IMR-90 (cell line): ENCODE results near the gene ABCA2. TPM values are rescaled to one million over a fixed set of nuclear protein-coding genes. Genes with fewer than 3 reads are reported as not detected.

Experiments
- ATAC-seq: fragments of 200-7000 bp; cut with Tn5 transposase; 2 replicates; pipeline ENCODE4 v1.9.1; 2020; ENCODE audit warnings: low read depth, mild to moderate bottlenecking, moderate library complexity
- BruUV-seq: library from RNA; stranded (reverse); fragments of 400-500 nt; replicated peaks from 2 replicates; lab custom pipeline; 2021; lab: Mats Ljungman, UMichigan
- CTCF ChIA-PET: fragments of 300-600 bp; formaldehyde crosslinking; extraction: SDS; loops from one replicate; lab custom pipeline; 2021; ENCODE audit warnings: antibody characterized with exemption; lab: Yijun Ruan, JAX
- POLR2A ChIA-PET: fragments of 300-600 bp; sonication (Branson Sonifier 250); formaldehyde crosslinking; loops from one replicate; lab custom pipeline; 2022; ENCODE audit warnings: antibody characterized with exemption; ENCODE audit not compliant: unreplicated experiment; lab: Charles Lee
- DNase-seq: peaks from one replicate; pipeline ENCODE4 v3.0.0; 2013
- H2AFZ ChIP-seq: replicated peaks from 2 replicates; pipeline ENCODE3; 2013; ENCODE audit warnings: low read length, mild to moderate bottlenecking; ENCODE audit not compliant: poor library complexity
- H2AK5ac ChIP-seq: 2 replicates; pipeline ENCODE4 v1.6.1; 2013; ENCODE audit warnings: low read depth, low read length, inconsistent platforms
- H2AK9ac ChIP-seq: replicated peaks from 2 replicates; pipeline ENCODE3; 2013; ENCODE audit warnings: mild to moderate bottlenecking, low read depth, low read length, moderate library complexity; ENCODE audit not compliant: poor library complexity
- H2BK120ac ChIP-seq: 2 replicates; pipeline ENCODE4 v1.6.1; 2013; ENCODE audit warnings: low read depth, low read length, inconsistent platforms
- H2BK15ac ChIP-seq: 3 replicates; pipeline ENCODE4 v1.6.1; 2013; ENCODE audit warnings: low read depth, low read length, inconsistent platforms
- H2BK20ac ChIP-seq: 2 replicates; pipeline ENCODE4 v1.6.1; 2013; ENCODE audit warnings: low read depth, mild to moderate bottlenecking, inconsistent platforms, low read length, moderate library complexity
- H2BK5ac ChIP-seq: 2 replicates; pipeline ENCODE4 v1.6.1; 2013; ENCODE audit warnings: mild to moderate bottlenecking, low read depth, low read length, inconsistent platforms; ENCODE audit not compliant: poor library complexity, severe bottlenecking
- H3K14ac ChIP-seq: replicated peaks from 2 replicates; pipeline ENCODE4 v1.6.1; 2013; ENCODE audit warnings: low read depth, low read length, inconsistent platforms
- H3K18ac ChIP-seq: 2 replicates; pipeline ENCODE4 v1.6.1; 2013; ENCODE audit warnings: low read depth, low read length, control low read depth
- H3K23ac ChIP-seq: 2 replicates; pipeline ENCODE4 v1.6.1; 2013; ENCODE audit warnings: low read depth, low read length, inconsistent platforms
- H3K27ac ChIP-seq: 2 replicates; pipeline ENCODE4 v1.5.1; 2013; ENCODE audit warnings: mild to moderate bottlenecking, control low read depth, low read length; ENCODE audit not compliant: insufficient read depth
- H3K27me3 ChIP-seq: 2 replicates; pipeline ENCODE4 v1.6.1; 2013; ENCODE audit warnings: low read length; ENCODE audit not compliant: control insufficient read depth, insufficient read depth
- H3K36me3 ChIP-seq: 2 replicates; pipeline ENCODE4 v1.6.1; 2013; ENCODE audit warnings: low read length, mixed read lengths; ENCODE audit not compliant: control insufficient read depth, insufficient read depth
- H3K4ac ChIP-seq: 2 replicates; pipeline ENCODE4 v1.6.1; 2013; ENCODE audit warnings: low read depth, low read length, inconsistent platforms
- H3K4me1 ChIP-seq: 2 replicates; pipeline ENCODE4 v1.6.1; 2013; ENCODE audit warnings: low read length, mixed read lengths; ENCODE audit not compliant: control insufficient read depth, insufficient read depth
- H3K4me2 ChIP-seq: 2 replicates; pipeline ENCODE4 v1.6.1; 2013; ENCODE audit warnings: low read depth, mild to moderate bottlenecking, control low read depth, low read length, moderate library complexity
- H3K4me3 ChIP-seq: 2 replicates; pipeline ENCODE4 v1.5.1; 2013; ENCODE audit warnings: low read depth, mild to moderate bottlenecking, control low read depth, low read length, moderate library complexity; ENCODE audit not compliant: insufficient read depth
- H3K56ac ChIP-seq: 2 replicates; pipeline ENCODE4 v1.6.1; 2013; ENCODE audit warnings: low read length, inconsistent platforms; ENCODE audit not compliant: insufficient read depth; ENCODE audit errors: extremely low read depth
- H3K79me1 ChIP-seq, 2 experiments: 2 replicates each; pipeline ENCODE4 v1.6.1; 2013; ENCODE audit warnings: low read length in 2 of 2, inconsistent platforms in 1 of 2, low read depth in 1 of 2
- H3K9ac ChIP-seq: 2 replicates; pipeline ENCODE4 v1.6.1; 2013; ENCODE audit warnings: low read depth, low read length, control low read depth
- H3K9me1 ChIP-seq: 2 replicates; pipeline ENCODE4 v1.6.1; 2013; ENCODE audit warnings: low read length, inconsistent platforms; ENCODE audit not compliant: insufficient read depth
- H3K9me3 ChIP-seq: 2 replicates; pipeline ENCODE4 v1.6.1; 2013; ENCODE audit warnings: low read length; ENCODE audit not compliant: control insufficient read depth, insufficient read depth
- H4K20me1 ChIP-seq: 2 replicates; pipeline ENCODE4 v1.6.1; 2013; ENCODE audit warnings: low read length, inconsistent platforms; ENCODE audit not compliant: insufficient read depth
- H4K5ac ChIP-seq: 2 replicates; pipeline ENCODE4 v1.6.1; 2013; ENCODE audit warnings: mild to moderate bottlenecking, low read depth, low read length, control low read depth
- H4K8ac ChIP-seq, 2 experiments: 2 replicates each; pipeline ENCODE4 v1.6.1; 2013; ENCODE audit warnings: low read depth in 2 of 2, low read length in 2 of 2, control low read depth in 1 of 2, inconsistent platforms in 1 of 2
- H4K91ac ChIP-seq: 2 replicates; pipeline ENCODE4 v1.6.1; 2013; ENCODE audit warnings: low read depth, low read length, inconsistent platforms; ENCODE audit not compliant: insufficient read depth
- BHLHE40 ChIP-seq: fragments of 150-350 bp; IDR thresholded peaks from 2 replicates; pipeline ENCODE4 v1.6.1; 2016; ENCODE audit warnings: mild to moderate bottlenecking, low read depth, low read length
- CEBPB ChIP-seq: IDR thresholded peaks from 2 replicates; pipeline ENCODE4 v1.6.1; 2012; ENCODE audit warnings: low read depth, low read length, improper control_type of control experiment
- FOS ChIP-seq: fragments of 150-350 bp; IDR thresholded peaks from 2 replicates; pipeline ENCODE4 v1.6.1; 2016; ENCODE audit warnings: low read depth, low read length
- MAZ ChIP-seq: IDR thresholded peaks from 2 replicates; pipeline ENCODE4 v1.6.1; 2012; ENCODE audit warnings: low read depth, mild to moderate bottlenecking, low read length, improper control_type of control experiment, moderate library complexity, borderline replicate concordance
- MXI1 ChIP-seq: IDR thresholded peaks from 2 replicates; pipeline ENCODE4 v1.6.1; 2012; ENCODE audit warnings: low read depth, mild to moderate bottlenecking, low read length, moderate library complexity, borderline replicate concordance
- NFE2L2 ChIP-seq: fragments of 150-350 bp; IDR thresholded peaks from 2 replicates; pipeline ENCODE4 v1.6.1; 2016; ENCODE audit warnings: low read depth, mild to moderate bottlenecking, low read length
- POLR2A ChIP-seq: IDR thresholded peaks from 2 replicates; pipeline ENCODE4 v1.6.1; 2012; ENCODE audit warnings: mild to moderate bottlenecking, low read depth, low read length
- RAD21 ChIP-seq: IDR thresholded peaks from 2 replicates; pipeline ENCODE4 v1.6.1; 2012; ENCODE audit warnings: low read length, improper control_type of control experiment
- RCOR1 ChIP-seq: IDR thresholded peaks from 2 replicates; pipeline ENCODE4 v1.6.1; 2012; ENCODE audit warnings: mild to moderate bottlenecking, low read length, improper control_type of control experiment; ENCODE audit not compliant: insufficient replicate concordance
- RFX5 ChIP-seq: IDR thresholded peaks from 2 replicates; pipeline ENCODE4 v1.8.0; 2012; ENCODE audit warnings: low read depth, mild to moderate bottlenecking, low read length, moderate library complexity
- SMC3 ChIP-seq: fragments of 150-350 bp; IDR thresholded peaks from 2 replicates; pipeline ENCODE4 v1.6.1; 2016; ENCODE audit warnings: low read depth, mild to moderate bottlenecking, antibody characterized with exemption, low read length, moderate library complexity
- USF2 ChIP-seq: fragments of 150-350 bp; IDR thresholded peaks from 2 replicates; pipeline ENCODE4 v1.6.1; 2017; ENCODE audit warnings: mild to moderate bottlenecking, antibody characterized with exemption, low read length, low read depth
- WGBS, 2 experiments: methylation state at CpG; one replicate each; pipeline versions ENCODE4 v1.1.5 to v1.1.7; 2013; ENCODE audit warnings: missing lambda C conversion rate in 2 of 2; ENCODE audit not compliant: insufficient read length in 1 of 2; ENCODE audit errors: extremely low coverage in 2 of 2; 5-methylcytosine and 5-hydroxymethylcytosine counted together
- dilution Hi-C: fragments of 300-500 bp; cut with HindIII; formaldehyde crosslinking; loops from one replicate; pipeline ENCODE4 v1.14.3; 2018; ENCODE audit warnings: low sequenced_read_pairs; ENCODE audit not compliant: unreplicated experiment
- in situ Hi-C: fragments of 300-500 bp; cut with MboI; formaldehyde crosslinking; loops from 3 replicates; pipeline ENCODE4 v1.14.3; 2019; ENCODE audit warnings: low sequenced_read_pairs, inconsistent platforms, mixed read lengths
- intact Hi-C: fragments of 100-400 bp; cut with micrococcal nuclease; formaldehyde crosslinking; loops from 2 replicates; pipeline ENCODE4 v1.10.0; 2022
- polyA plus RNA-seq, 3 experiments: library from polyadenylated mRNA; depleted of rRNA; stranded (reverse); fragments of >200 nt; gene quantifications; 2 replicates each; pipeline ENCODE4 v1.2.3, GENCODE V29; 2012; ENCODE audit warnings: low replicate concordance in 1 of 3
- total RNA-seq: library from RNA; depleted of rRNA; stranded (reverse); fragments of >200 nt; gene quantifications from 2 replicates; pipeline ENCODE4 v1.2.3, GENCODE V29; 2012

Gene ABCA2
- total and polyA plus RNA-seq, 2 of the 4 experiments (the other 2 are of a cell fraction): 3.8 to 46.0 TPM

- no peak for TF ChIP-seq NFE2L2
- TF ChIP-seq CEBPB: no peak
- TF ChIP-seq BHLHE40: no peak
- TF ChIP-seq POLR2A: no peak
Observed at GRCh38 chr9:137028263-137029057, 423 bp upstream of the ABCA2 start (continued).

GRCh38 chr9:137026828-137027227 lies 1.2 kb downstream of the ABCA2 start:
- no peaks in the 10 kb centered on the region for H3K9me3 ChIP-seq
- peaks cover 0 to 7% of the 10 kb centered on the region in 2 experiments; a peak in 2 of 4 replicates for H3K79me1 ChIP-seq
- ATAC-seq (no peak), DNase-seq (no peak)
- intact Hi-C loops (no loop called here), in situ Hi-C loops (no loop called here), dilution Hi-C loops (no loop called here)
- no peak overlapping the region for H3K4me3 ChIP-seq
- no peak overlapping the region for H3K14ac ChIP-seq
- H4K91ac ChIP-seq: no peak overlapping the region
- no peak overlapping the region for H3K18ac ChIP-seq
- BruUV-seq: no TSS peak
- POLR2A ChIA-PET: no interaction called here
- H2BK15ac ChIP-seq: no peak overlapping the region
- peak overlapping the region; percentile 59 for H2AK9ac ChIP-seq
- H4K5ac ChIP-seq: no peak overlapping the region
- peaks cover 5% of the 10 kb centered on the region for H3K4me1 ChIP-seq
- no peak overlapping the region for H2BK120ac ChIP-seq
- peak overlapping the region; percentile 96 for H3K4me2 ChIP-seq
- H4K20me1 ChIP-seq: no peaks in the 10 kb centered on the region; the same call in 1 of the 2 replicates
- H2AK5ac ChIP-seq: no peak overlapping the region
- peaks cover 4% of the 10 kb centered on the region; the same call in 1 of the 2 replicates for H3K9me1 ChIP-seq
- H3K9ac ChIP-seq: no peak overlapping the region
- no peak for TF ChIP-seq FOS
- no peak for TF ChIP-seq MAZ
- TF ChIP-seq USF2: no peak
- no peak for TF ChIP-seq CEBPB
- TF ChIP-seq BHLHE40: no peak
- TF ChIP-seq NFE2L2: no peak
- no peak for TF ChIP-seq RFX5
- TF ChIP-seq SMC3: no peak
- TF ChIP-seq RCOR1: no peak
- TF ChIP-seq RAD21: no peak
- no peak for TF ChIP-seq MXI1
- no peaks in the 10 kb centered on the region; the same call in 1 of the 2 replicates for H3K27me3 ChIP-seq
- peak overlapping the region; percentile 17 for H2AFZ ChIP-seq
- CTCF ChIA-PET: no interaction called here
- H3K36me3 ChIP-seq: no peaks in the 10 kb centered on the region
- H3K4ac ChIP-seq: no peak overlapping the region
- no peak overlapping the region for H3K27ac ChIP-seq
- no peak overlapping the region for H2BK5ac ChIP-seq
- 100% methylated on average over 1 of the region's 4 CpGs; no CpG with 5 or more reads in 1 of the 2 experiments for WGBS, 2 experiments
- no peak overlapping the region for H4K8ac ChIP-seq
- no peak overlapping the region for H2BK20ac ChIP-seq
- H3K23ac ChIP-seq: no peak overlapping the region
- H3K56ac ChIP-seq: no peak overlapping the region
